ENCODE measurements around the gene PPCDC. TPM values are rescaled to one million over a fixed set of nuclear protein-coding genes. Genes with fewer than 3 reads are reported as not detected.

Gene PPCDC
- total RNA-seq, 2 donors from 2014 or later, result 15.9 to 24.5 TPM

- WGBS, 2 experiments (ENCODE audit: insufficient coverage in 1 of 2, insufficient read length in 1 of 2), result 85% methylated on average over 3 of the region's 3 CpGs; no CpG with 5 or more reads in 1 of the 2 experiments
- no peak overlapping the region for H3K9ac ChIP-seq (ENCODE audit: extremely low read depth, low read length, poor library complexity, severe bottlenecking)
- H3K27me3 ChIP-seq (ENCODE audit: control insufficient read depth, insufficient read depth, low read length, poor library complexity, severe bottlenecking), result no peaks in the 10 kb centered on the region
- no peak overlapping the region for H3K27ac ChIP-seq (ENCODE audit: low read depth, low read length)
- no peaks in the 10 kb centered on the region for H3K4me1 ChIP-seq (ENCODE audit: control insufficient read depth, insufficient read depth, low read length)
- H3K9me3 ChIP-seq (ENCODE audit: control insufficient read depth, low read length), result no peaks in the 10 kb centered on the region
- Mint-ChIP-seq H3K27me3 (ENCODE audit: insufficient read depth) (no peaks in the 10 kb centered on the region), H3K4me3 (no peak overlapping the region), H3K27ac (no peak overlapping the region), H3K4me1 (peaks cover 4% of the 10 kb centered on the region), H3K36me3 (ENCODE audit: low read depth) (peaks cover 6% of the 10 kb centered on the region), H3K9me3 (no peaks in the 10 kb centered on the region)
- TF ChIP-seq, protein P1, sequence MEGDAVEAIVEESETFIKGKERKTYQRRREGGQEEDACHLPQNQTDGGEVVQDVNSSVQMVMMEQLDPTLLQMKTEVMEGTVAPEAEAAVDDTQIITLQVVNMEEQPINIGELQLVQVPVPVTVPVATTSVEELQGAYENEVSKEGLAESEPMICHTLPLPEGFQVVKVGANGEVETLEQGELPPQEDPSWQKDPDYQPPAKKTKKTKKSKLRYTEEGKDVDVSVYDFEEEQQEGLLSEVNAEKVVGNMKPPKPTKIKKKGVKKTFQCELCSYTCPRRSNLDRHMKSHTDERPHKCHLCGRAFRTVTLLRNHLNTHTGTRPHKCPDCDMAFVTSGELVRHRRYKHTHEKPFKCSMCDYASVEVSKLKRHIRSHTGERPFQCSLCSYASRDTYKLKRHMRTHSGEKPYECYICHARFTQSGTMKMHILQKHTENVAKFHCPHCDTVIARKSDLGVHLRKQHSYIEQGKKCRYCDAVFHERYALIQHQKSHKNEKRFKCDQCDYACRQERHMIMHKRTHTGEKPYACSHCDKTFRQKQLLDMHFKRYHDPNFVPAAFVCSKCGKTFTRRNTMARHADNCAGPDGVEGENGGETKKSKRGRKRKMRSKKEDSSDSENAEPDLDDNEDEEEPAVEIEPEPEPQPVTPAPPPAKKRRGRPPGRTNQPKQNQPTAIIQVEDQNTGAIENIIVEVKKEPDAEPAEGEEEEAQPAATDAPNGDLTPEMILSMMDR (conservative IDR thresholded peaks at IDR 0.05), result no peak
- H3K4me3 ChIP-seq (ENCODE audit: low read length), result no peak overlapping the region
- DNase-seq, result no peak
- H3K36me3 ChIP-seq (ENCODE audit: control insufficient read depth, insufficient read depth, low read length), result peaks cover 5% of the 10 kb centered on the region
Measured at GRCh38 chr15:75054172-75054897, 30.9 kb downstream of the PPCDC start.

DNA sequence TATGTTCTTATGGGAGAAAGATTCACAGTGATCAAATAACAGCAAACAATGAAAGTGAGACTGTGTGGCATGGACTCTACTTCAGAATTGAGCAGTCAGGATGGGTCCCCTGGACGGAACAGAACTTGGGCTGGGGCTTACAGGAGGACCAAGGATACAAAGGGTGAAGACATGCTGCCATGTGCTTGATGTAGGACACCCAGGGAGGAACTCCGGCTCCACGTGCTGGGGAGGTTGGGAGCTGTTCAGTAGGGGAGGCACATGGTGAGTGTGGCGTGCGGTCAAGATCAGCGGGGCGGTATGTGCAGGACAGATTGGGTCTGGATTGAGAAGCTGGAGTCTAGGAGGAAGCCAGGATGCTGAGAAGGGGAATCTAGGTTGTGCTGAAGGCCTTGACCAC lies 32.6 kb downstream of the PPCDC start:
- Mint-ChIP-seq H3K4me1 (peaks cover 6% of the 10 kb centered on the region), H3K27me3 (ENCODE audit: insufficient read depth) (no peaks in the 10 kb centered on the region), H3K36me3 (ENCODE audit: low read depth) (peaks cover 6% of the 10 kb centered on the region), H3K27ac (peak overlapping the region; percentile 1), H3K4me3 (no peak overlapping the region), H3K9me3 (no peaks in the 10 kb centered on the region)
- no peaks in the 10 kb centered on the region for H3K9me3 ChIP-seq (ENCODE audit: control insufficient read depth, low read length)
- H3K36me3 ChIP-seq (ENCODE audit: control insufficient read depth, insufficient read depth, low read length), result no peaks in the 10 kb centered on the region
- H3K27me3 ChIP-seq (ENCODE audit: control insufficient read depth, insufficient read depth, low read length, poor library complexity, severe bottlenecking), result no peaks in the 10 kb centered on the region
- DNase-seq, result peak; percentile 34
- H3K4me3 ChIP-seq (ENCODE audit: low read length), result no peak overlapping the region
- 92 to 94% methylated on average over 6 to 7 of the region's 7 CpGs for WGBS, 2 experiments (ENCODE audit: insufficient coverage in 1 of 2, insufficient read length in 1 of 2)
- no peaks in the 10 kb centered on the region for H3K4me1 ChIP-seq (ENCODE audit: control insufficient read depth, insufficient read depth, low read length)
- no peak overlapping the region for H3K27ac ChIP-seq (ENCODE audit: low read depth, low read length)
- no peak overlapping the region for H3K9ac ChIP-seq (ENCODE audit: extremely low read depth, low read length, poor library complexity, severe bottlenecking)
- TF ChIP-seq, protein P1 (conservative IDR thresholded peaks at IDR 0.05), result no peak

DNA sequence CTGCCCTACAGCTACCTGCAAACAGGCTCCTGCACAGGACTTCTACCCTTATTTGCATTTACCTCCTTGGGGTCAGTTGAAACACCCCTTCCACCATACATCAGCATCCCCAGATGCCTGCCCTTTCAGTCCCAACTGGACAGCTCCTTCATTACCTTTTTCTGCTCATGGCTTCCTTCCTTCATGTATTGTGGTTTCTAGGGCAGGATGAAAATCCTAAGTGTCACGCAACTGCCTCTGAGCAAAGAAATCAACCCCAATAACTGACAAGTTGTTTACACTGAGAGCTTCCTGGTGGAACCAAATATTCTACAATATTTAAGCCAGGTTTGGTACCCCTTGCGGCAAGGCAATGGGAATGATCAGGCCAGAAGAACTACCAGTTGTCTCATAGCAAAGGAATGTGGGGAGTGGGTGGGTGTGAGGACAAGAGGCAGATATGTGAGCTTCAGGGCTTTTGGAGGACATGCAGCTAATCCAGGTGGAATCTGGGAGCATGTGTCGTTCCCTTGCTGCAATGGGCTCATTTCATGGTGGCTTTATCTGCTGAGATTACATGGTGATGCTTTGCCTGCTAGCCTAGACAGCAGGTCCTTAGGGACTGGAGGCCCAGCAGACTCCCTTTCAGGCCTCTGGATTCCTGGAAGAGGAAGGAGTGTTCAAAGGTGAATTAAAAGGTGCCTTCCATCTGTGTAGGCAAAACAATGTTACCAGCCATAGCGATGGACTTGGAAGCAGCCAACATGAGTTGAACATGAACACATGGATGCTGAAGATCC lies 34.9 kb downstream of the PPCDC start:
- no peak overlapping the region for H3K4me3 ChIP-seq (ENCODE audit: low read length)
- peak overlapping the region; percentile 31 for H3K9ac ChIP-seq (ENCODE audit: extremely low read depth, low read length, poor library complexity, severe bottlenecking)
- no peaks in the 10 kb centered on the region for H3K4me1 ChIP-seq (ENCODE audit: control insufficient read depth, insufficient read depth, low read length)
- no peaks in the 10 kb centered on the region for H3K27me3 Mint-ChIP-seq (ENCODE audit: insufficient read depth)
- TF ChIP-seq, protein P1 (conservative IDR thresholded peaks at IDR 0.05), result no peak
- peak overlapping the region; percentile 39 for H3K27ac Mint-ChIP-seq
- H3K4me1 Mint-ChIP-seq, result peaks cover 9% of the 10 kb centered on the region
- H3K27ac ChIP-seq (ENCODE audit: low read depth, low read length), result no peak overlapping the region
- peaks cover 5% of the 10 kb centered on the region for H3K36me3 Mint-ChIP-seq (ENCODE audit: low read depth)
- H3K9me3 ChIP-seq (ENCODE audit: control insufficient read depth, low read length), result no peaks in the 10 kb centered on the region
- H3K36me3 ChIP-seq (ENCODE audit: control insufficient read depth, insufficient read depth, low read length), result no peaks in the 10 kb centered on the region
- no peaks in the 10 kb centered on the region for H3K27me3 ChIP-seq (ENCODE audit: control insufficient read depth, insufficient read depth, low read length, poor library complexity, severe bottlenecking)
- H3K9me3 Mint-ChIP-seq, result no peaks in the 10 kb centered on the region
- WGBS, 2 experiments (ENCODE audit: insufficient coverage in 1 of 2, insufficient read length in 1 of 2), result 89 to 95% methylated on average over 3 to 4 of the region's 4 CpGs
- DNase-seq, result peak; percentile 66
- no peak overlapping the region for H3K4me3 Mint-ChIP-seq
